Caco-2 (cell line): ENCODE data around the gene ATG14. TPM values are rescaled to one million over a fixed set of nuclear protein-coding genes. Genes with fewer than 3 reads are reported as not detected.

Experiments
- BruUV-seq: library from RNA; stranded (reverse); fragments of 400-500 nt; replicated peaks from 2 replicates; lab custom pipeline; 2021; lab: Mats Ljungman, UMichigan
- CTCF ChIA-PET: fragments of 300-600 bp; sonication (Branson Sonifier 250); formaldehyde crosslinking; loops from one replicate; lab custom pipeline; 2022; ENCODE audit warnings: antibody characterized with exemption; lab: Charles Lee
- POLR2A ChIA-PET: fragments of 300-600 bp; sonication (Branson Sonifier 250); formaldehyde crosslinking; loops from one replicate; lab custom pipeline; 2022; ENCODE audit warnings: antibody characterized with exemption; lab: Charles Lee
- DNase-seq, 2 experiments: peaks; one replicate each; pipeline versions ENCODE4 v3.0.0 to v3.0.0-alpha.2; 2020 to 2022
- H3K27me3 ChIP-seq: replicated peaks from 2 replicates; pipeline ENCODE4 v1.6.0; 2011; ENCODE audit warnings: low read length; ENCODE audit not compliant: control insufficient read depth, insufficient read depth
- H3K36me3 ChIP-seq: 2 replicates; pipeline ENCODE4 v1.5.1; 2011; ENCODE audit warnings: low read length; ENCODE audit not compliant: control insufficient read depth, insufficient read depth
- H3K4me1 ChIP-seq: fragments of 250-450 bp; sonication (Bioruptor Pico); 2 replicates; pipeline ENCODE4 v1.5.1; 2020; ENCODE audit warnings: mild to moderate bottlenecking
- H3K4me3 ChIP-seq: 2 replicates; pipeline ENCODE4 v1.5.1; 2011; ENCODE audit warnings: low read depth, mild to moderate bottlenecking, control low read depth, low read length
- H3K9me3 ChIP-seq: fragments of 250-450 bp; sonication (Bioruptor Pico); 2 replicates; pipeline ENCODE4 v1.5.1; 2020; ENCODE audit warnings: mild to moderate bottlenecking, moderate library complexity
- H3K27ac Mint-ChIP-seq: one replicate; pipeline ENCODE4 v1.8.0; 2022; ENCODE audit warnings: mixed read lengths; ENCODE audit not compliant: unreplicated experiment
- H3K27me3 Mint-ChIP-seq: one replicate; pipeline ENCODE4 v1.8.0; 2022; ENCODE audit warnings: mixed read lengths; ENCODE audit not compliant: insufficient read depth, unreplicated experiment
- H3K36me3 Mint-ChIP-seq: one replicate; pipeline ENCODE4 v1.8.0; 2022; ENCODE audit warnings: mild to moderate bottlenecking, mixed read lengths; ENCODE audit not compliant: insufficient read depth, unreplicated experiment
- H3K4me1 Mint-ChIP-seq: one replicate; pipeline ENCODE4 v1.8.0; 2022; ENCODE audit warnings: low read depth, mixed read lengths; ENCODE audit not compliant: unreplicated experiment
- H3K4me3 Mint-ChIP-seq: one replicate; pipeline ENCODE4 v1.8.0; 2022; ENCODE audit warnings: mild to moderate bottlenecking, moderate library complexity, mixed read lengths; ENCODE audit not compliant: unreplicated experiment
- H3K9me3 Mint-ChIP-seq: one replicate; pipeline ENCODE4 v1.8.0; 2022; ENCODE audit warnings: mixed read lengths; ENCODE audit not compliant: unreplicated experiment
- intact Hi-C: fragments of 100-400 bp; cut with micrococcal nuclease; formaldehyde crosslinking; loops from one replicate; pipeline ENCODE4 v1.10.0; 2022; ENCODE audit not compliant: unreplicated experiment
- total RNA-seq: library from RNA; stranded (reverse); gene quantifications from 2 replicates; pipeline ENCODE4 v1.2.3, GENCODE V29; 2022
- TF ChIP-seq, protein P1 (sequence below), 2 experiments: fragments of 200-600 bp in 1 of 2; IDR thresholded peaks; 1 replicate in 1 of 2; 2 replicates in 1 of 2; pipeline versions ENCODE4 v1.5.1 to v1.8.0; 2011 to 2022; ENCODE audit warnings: antibody characterized with exemption in 1 of 2, control low read depth in 1 of 2, inconsistent platforms in 1 of 2, low read depth in 1 of 2, low read length in 1 of 2, mild to moderate bottlenecking in 1 of 2, moderate library complexity in 1 of 2; ENCODE audit not compliant: insufficient read depth in 1 of 2, severe bottlenecking in 1 of 2, unreplicated experiment in 1 of 2

The ATG14 gene
- total RNA-seq, 1 experiment from 2014 or later = 13.1 TPM

- H3K4me1 ChIP-seq = peaks cover 40% of the 10 kb centered on the region
- CTCF ChIA-PET = interaction anchor here (1.5 to 1.6 kb wide), 3 partner anchors 16 to 37 kb away, joined by 4 to 13 read pairs (median 7); no protein-coding TSS in a partner anchor
Measured at GRCh38 chr14:55317542-55318306, 93.9 kb downstream of the ATG14 start.

DNA sequence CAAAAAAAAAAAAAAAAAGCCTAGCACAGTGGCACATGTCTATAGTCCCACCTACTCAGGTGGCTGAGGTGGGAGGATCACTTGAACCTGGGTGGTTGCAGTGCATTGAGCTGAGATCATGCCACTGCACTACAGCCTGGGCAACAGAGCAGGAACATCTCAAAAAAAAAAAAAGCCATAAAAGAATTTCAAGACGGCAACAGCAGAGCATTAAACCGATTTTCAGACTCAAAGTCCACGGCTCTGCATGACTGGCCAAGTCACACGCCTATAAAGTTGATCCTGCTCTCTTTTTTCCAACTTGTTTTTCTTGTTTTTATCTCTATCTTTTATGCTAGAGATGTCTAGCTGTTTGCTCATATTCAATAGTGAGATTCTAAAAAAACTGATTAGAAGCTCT, 95.1 kb downstream of the ATG14 start:
- BruUV-seq = no TSS peak

More at GRCh38 chr14:55317542-55318306, 93.9 kb downstream of the ATG14 start:
- TF ChIP-seq, protein P1, sequence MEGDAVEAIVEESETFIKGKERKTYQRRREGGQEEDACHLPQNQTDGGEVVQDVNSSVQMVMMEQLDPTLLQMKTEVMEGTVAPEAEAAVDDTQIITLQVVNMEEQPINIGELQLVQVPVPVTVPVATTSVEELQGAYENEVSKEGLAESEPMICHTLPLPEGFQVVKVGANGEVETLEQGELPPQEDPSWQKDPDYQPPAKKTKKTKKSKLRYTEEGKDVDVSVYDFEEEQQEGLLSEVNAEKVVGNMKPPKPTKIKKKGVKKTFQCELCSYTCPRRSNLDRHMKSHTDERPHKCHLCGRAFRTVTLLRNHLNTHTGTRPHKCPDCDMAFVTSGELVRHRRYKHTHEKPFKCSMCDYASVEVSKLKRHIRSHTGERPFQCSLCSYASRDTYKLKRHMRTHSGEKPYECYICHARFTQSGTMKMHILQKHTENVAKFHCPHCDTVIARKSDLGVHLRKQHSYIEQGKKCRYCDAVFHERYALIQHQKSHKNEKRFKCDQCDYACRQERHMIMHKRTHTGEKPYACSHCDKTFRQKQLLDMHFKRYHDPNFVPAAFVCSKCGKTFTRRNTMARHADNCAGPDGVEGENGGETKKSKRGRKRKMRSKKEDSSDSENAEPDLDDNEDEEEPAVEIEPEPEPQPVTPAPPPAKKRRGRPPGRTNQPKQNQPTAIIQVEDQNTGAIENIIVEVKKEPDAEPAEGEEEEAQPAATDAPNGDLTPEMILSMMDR (IDR thresholded peaks at IDR 0.05; ENCODE audit: insufficient read depth in 1 of 2, low read depth in 1 of 2, low read length in 1 of 2, severe bottlenecking in 1 of 2, unreplicated experiment in 1 of 2) = no peak
- POLR2A ChIA-PET = no interaction called here
- Histone ChIP-seq H3K4me3 (no peak overlapping the region), H3K9me3 (peaks cover 17% of the 10 kb centered on the region), H3K36me3 (no peaks in the 10 kb centered on the region), H3K27me3 (no peaks in the 10 kb centered on the region)
- H3K27me3 Mint-ChIP-seq = no peaks in the 10 kb centered on the region
- H3K4me3 Mint-ChIP-seq = no peak overlapping the region
- H3K27ac Mint-ChIP-seq = peak overlapping the region; percentile 72
- peaks cover 30% of the 10 kb centered on the region for H3K9me3 Mint-ChIP-seq
- intact Hi-C loops = loop anchor here (2.0 kb wide), 1 partner anchor 37 kb away; no protein-coding TSS in a partner anchor
- no TSS peak for BruUV-seq
- DNase-seq = no peak
- H3K4me1 Mint-ChIP-seq = peaks cover 13% of the 10 kb centered on the region
- peaks cover 38% of the 10 kb centered on the region for H3K36me3 Mint-ChIP-seq

More for the DNA sequence above, 95.1 kb downstream of the ATG14 start:
- Mint-ChIP-seq H3K4me3 (peak overlapping the region; percentile 46), H3K4me1 (peaks cover 13% of the 10 kb centered on the region), H3K9me3 (peaks cover 32% of the 10 kb centered on the region), H3K36me3 (peaks cover 44% of the 10 kb centered on the region), H3K27ac (peak overlapping the region; percentile 72), H3K27me3 (no peaks in the 10 kb centered on the region)
- Histone ChIP-seq H3K9me3 (peaks cover 28% of the 10 kb centered on the region), H3K36me3 (no peaks in the 10 kb centered on the region), H3K27me3 (no peaks in the 10 kb centered on the region), H3K4me3 (no peak overlapping the region), H3K4me1 (peaks cover 40% of the 10 kb centered on the region)
- intact Hi-C loops = loop anchor here (1.0 to 2.0 kb wide), 2 partner anchors 38 to 45 kb away; partner anchors contain the start of gene FBXO34
- TF ChIP-seq, protein P1 (IDR thresholded peaks at IDR 0.05; ENCODE audit: insufficient read depth in 1 of 2, low read depth in 1 of 2, low read length in 1 of 2, severe bottlenecking in 1 of 2, unreplicated experiment in 1 of 2) = no peak
- CTCF ChIA-PET = interaction anchor here (0.6 to 1.6 kb wide), 8 partner anchors 17 to 1999 kb away, joined by 3 to 13 read pairs (median 4); no protein-coding TSS in a partner anchor
- DNase-seq = peak; percentile 76 to 85
- POLR2A ChIA-PET = interaction anchor here (0.6 to 0.8 kb wide), 2 partner anchors 17 to 44 kb away, joined by 3 to 6 read pairs; no protein-coding TSS in a partner anchor

Other genes with a start within 250 kb of the ATG14 start
- 49.7 and 54.1 TPM in 2 replicates for gene DLGAP5, start 220.2 kb downstream of the ATG14 start, total RNA-seq
- 23.7 and 27.3 TPM in 2 replicates for gene FBXO34, start 140.4 kb downstream of the ATG14 start, total RNA-seq
- gene TBPL2, start 28.8 kb upstream of the ATG14 start, total RNA-seq = not detected in 2 replicates
- gene KTN1, start 168.4 kb upstream of the ATG14 start, total RNA-seq = 130 and 138 TPM in 2 replicates